ENCODE results near the gene LRRC37A. TPM values are rescaled to one million over a fixed set of nuclear protein-coding genes. Genes with fewer than 3 reads are reported as not detected.

LRRC37A gene
- total RNA-seq (2022; extraction: Qiagen RNA extraction; ENCODE audit: low read depth) = 0.41 to 1.2 TPM (median 0.75 TPM) in 5 replicates

GRCh38 chr17:46294831-46295230 is at the start of gene LRRC37A:
LRRC37A (plus strand) TSS chr17:46295131; CDS start chr17:46295134, 3 bp downstream.

DNA sequence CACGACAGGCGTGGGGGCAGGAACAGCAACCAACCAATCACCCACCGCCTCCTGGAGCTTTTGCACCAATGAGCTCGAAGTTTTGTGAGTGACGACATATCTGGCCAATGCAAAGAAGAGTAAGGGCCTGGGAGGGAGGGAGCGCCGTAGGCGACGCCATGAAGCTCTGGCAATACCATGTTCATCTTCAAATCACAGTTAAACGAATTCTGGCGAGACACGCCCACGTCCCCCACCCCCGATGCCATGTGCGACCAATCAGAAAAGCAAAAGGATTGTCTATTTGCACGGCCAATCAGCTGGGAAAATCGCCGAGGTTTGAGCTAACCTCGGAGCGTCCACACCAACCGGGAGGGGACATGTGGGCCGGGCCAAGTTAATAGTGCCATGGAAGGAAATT is 66.8 kb downstream of the LRRC37A start, which contains the start of gene ARL17B:
TSS of gene ARL17B (minus strand) at position 12 of the 400 bp plus-strand sequence. CDS start 3,369 bp downstream, outside the sequence.

Other genes with a start within 250 kb of the LRRC37A start
- gene KANSL1, start 101.7 kb upstream of the LRRC37A start, total RNA-seq (2022; extraction: Qiagen RNA extraction; ENCODE audit: low read depth) = 19.3 to 23.2 TPM (median 22.3 TPM) in 5 replicates
- 5.2 to 6.5 TPM (median 6.2 TPM) in 5 replicates for gene ARL17B, start 66.6 kb downstream of the LRRC37A start, total RNA-seq (2022; extraction: Qiagen RNA extraction; ENCODE audit: low read depth)
- gene LRRC37A2, start 217.3 kb downstream of the LRRC37A start, total RNA-seq (2022; extraction: Qiagen RNA extraction; ENCODE audit: low read depth) = 3.2 to 3.6 TPM (median 3.4 TPM) in 5 replicates

Measured in A549 treated with RU486 at 1 μM for 4 hours (cell line).